Mesenchymal stem cell (in vitro differentiated cells and primary cell): ENCODE results near the gene GPBAR1.

Experiments used
- DNase-seq: peaks from one replicate; pipeline ENCODE4 v3.0.0-alpha.2; 2013
- H2AFZ ChIP-seq: one replicate; pipeline ENCODE4 v1.6.1; 2013; ENCODE audit warnings: low read depth, mild to moderate bottlenecking, control low read depth, inconsistent platforms, low read length, moderate library complexity
- H2AK5ac ChIP-seq: 2 replicates; pipeline ENCODE4 v1.6.1; 2013; ENCODE audit warnings: low read length, moderate library complexity, mild to moderate bottlenecking, inconsistent platforms; ENCODE audit not compliant: severe bottlenecking
- H2BK120ac ChIP-seq: one replicate; pipeline ENCODE4 v1.6.1; 2013; ENCODE audit warnings: low read depth, mild to moderate bottlenecking, inconsistent platforms, low read length, moderate library complexity
- H2BK12ac ChIP-seq, 2 experiments: one replicate each; pipeline ENCODE4 v1.6.1; 2013; ENCODE audit warnings: inconsistent platforms in 2 of 2, low read length in 2 of 2, mild to moderate bottlenecking in 2 of 2, moderate library complexity in 2 of 2, control low read depth in 1 of 2
- H2BK15ac ChIP-seq: one replicate; pipeline ENCODE4 v1.6.1; 2013; ENCODE audit warnings: mild to moderate bottlenecking, low read depth, inconsistent platforms; ENCODE audit not compliant: poor library complexity, severe bottlenecking
- H2BK5ac ChIP-seq: 2 replicates; pipeline ENCODE4 v1.6.1; 2013; ENCODE audit warnings: low read depth, mild to moderate bottlenecking, low read length, control low read depth, inconsistent platforms; ENCODE audit not compliant: poor library complexity, severe bottlenecking
- H3K14ac ChIP-seq, 2 experiments: one replicate each; pipeline ENCODE4 v1.6.1; 2013; ENCODE audit warnings: inconsistent platforms in 2 of 2, low read length in 2 of 2, control low read depth in 1 of 2, mild to moderate bottlenecking in 1 of 2, moderate library complexity in 1 of 2
- H3K18ac ChIP-seq, 2 experiments: one replicate each; pipeline ENCODE4 v1.6.1; 2013; ENCODE audit warnings: inconsistent platforms in 2 of 2, low read length in 2 of 2, control low read depth in 1 of 2, low read depth in 1 of 2, mild to moderate bottlenecking in 1 of 2
- H3K23ac ChIP-seq, 2 experiments: one replicate each; pipeline ENCODE4 v1.6.1; 2013; ENCODE audit warnings: inconsistent platforms in 2 of 2, low read length in 2 of 2, mild to moderate bottlenecking in 2 of 2, moderate library complexity in 2 of 2, control low read depth in 1 of 2
- H3K27ac ChIP-seq: 2 replicates; pipeline ENCODE4 v1.5.1; 2013; ENCODE audit warnings: mild to moderate bottlenecking, moderate library complexity, low read length, control low read depth, inconsistent platforms; ENCODE audit not compliant: poor library complexity, severe bottlenecking
- H3K27me3 ChIP-seq, 2 experiments: 2 replicates each; pipeline versions ENCODE4 v1.6.1 to v1.7.0; 2013; ENCODE audit warnings: low read length in 2 of 2, mild to moderate bottlenecking in 2 of 2, moderate library complexity in 2 of 2, control low read depth in 1 of 2, inconsistent platforms in 1 of 2; ENCODE audit not compliant: control insufficient read depth in 1 of 2, insufficient read depth in 1 of 2
- H3K36me3 ChIP-seq, 2 experiments: 2 replicates each; pipeline versions ENCODE4 v1.6.1 to v1.7.0; 2013; ENCODE audit warnings: low read length in 2 of 2, control low read depth in 1 of 2, inconsistent platforms in 1 of 2, low read depth in 1 of 2, mild to moderate bottlenecking in 1 of 2; ENCODE audit not compliant: insufficient read depth in 2 of 2, control insufficient read depth in 1 of 2
- H3K4ac ChIP-seq, 2 experiments: one replicate each; pipeline ENCODE4 v1.6.1; 2013; ENCODE audit warnings: inconsistent platforms in 2 of 2, low read length in 2 of 2, mild to moderate bottlenecking in 2 of 2, moderate library complexity in 2 of 2, control low read depth in 1 of 2, low read depth in 1 of 2
- H3K4me1 ChIP-seq: 2 replicates; pipeline ENCODE4 v1.6.1; 2013; ENCODE audit warnings: low read depth, low read length, control low read depth; ENCODE audit not compliant: control insufficient read depth, insufficient read depth
- H3K4me2 ChIP-seq: 2 replicates; pipeline ENCODE4 v1.6.1; 2013; ENCODE audit warnings: low read length, mild to moderate bottlenecking, inconsistent platforms; ENCODE audit not compliant: poor library complexity, severe bottlenecking
- H3K4me3 ChIP-seq, 2 experiments: 2 replicates each; pipeline versions ENCODE4 v1.5.1 to v1.7.0; 2013; ENCODE audit warnings: low read length in 2 of 2, mild to moderate bottlenecking in 2 of 2, control low read depth in 1 of 2, low read depth in 1 of 2; ENCODE audit not compliant: insufficient read depth in 1 of 2
- H3K79me1 ChIP-seq: replicated peaks from 2 replicates; pipeline ENCODE4 v1.6.1; 2013; ENCODE audit warnings: mild to moderate bottlenecking, control low read depth, low read length, inconsistent platforms; ENCODE audit not compliant: poor library complexity, severe bottlenecking
- H3K9ac ChIP-seq: 2 replicates; pipeline ENCODE4 v1.7.0; 2013; ENCODE audit warnings: mild to moderate bottlenecking, low read length, moderate library complexity
- H3K9me3 ChIP-seq: 2 replicates; pipeline ENCODE4 v1.7.0; 2013; ENCODE audit warnings: mild to moderate bottlenecking, low read length; ENCODE audit not compliant: control insufficient read depth
- H4K8ac ChIP-seq: one replicate; pipeline ENCODE4 v1.6.1; 2013; ENCODE audit warnings: inconsistent platforms, mild to moderate bottlenecking, low read length, moderate library complexity
- H4K91ac ChIP-seq: one replicate; pipeline ENCODE4 v1.6.1; 2013; ENCODE audit warnings: mild to moderate bottlenecking, low read length, inconsistent platforms
- WGBS: methylation state at CpG from one replicate; pipeline ENCODE4 v1.1.7; 2013; ENCODE audit warnings: mixed read lengths; 5-methylcytosine and 5-hydroxymethylcytosine counted together

Gene GPBAR1

DNA sequence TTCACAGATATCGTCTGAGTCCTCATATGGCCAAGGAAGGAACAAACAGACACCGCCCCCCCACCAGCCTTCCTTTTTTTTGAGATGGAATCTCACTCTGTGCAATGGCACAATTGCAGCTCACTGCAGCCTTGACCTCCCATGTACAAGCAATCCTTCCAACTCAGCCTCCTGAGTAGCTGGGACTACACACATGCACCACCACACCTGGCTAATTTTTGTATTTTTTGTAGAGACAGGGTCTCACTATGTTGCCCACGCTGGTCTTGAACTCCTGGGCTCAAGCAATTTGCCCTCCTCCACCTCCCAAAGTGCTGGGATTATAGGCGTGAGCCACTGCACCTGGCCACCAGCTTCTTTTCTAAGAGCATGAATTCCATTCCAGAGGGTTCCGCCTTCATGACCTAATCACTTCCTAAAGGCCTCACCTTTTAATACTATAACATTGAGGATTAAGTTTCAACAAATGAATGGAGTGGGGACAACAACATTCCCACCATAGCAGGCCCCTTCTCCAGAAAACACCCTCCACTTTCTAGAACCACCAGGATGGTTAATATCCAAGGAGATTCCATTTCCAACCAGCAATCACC lies 33.7 kb downstream of the GPBAR1 start:
- Histone ChIP-seq H3K27me3 (no peaks in the 10 kb centered on the region), H3K4me3 (no peak overlapping the region)
- no peak for DNase-seq

DNA sequence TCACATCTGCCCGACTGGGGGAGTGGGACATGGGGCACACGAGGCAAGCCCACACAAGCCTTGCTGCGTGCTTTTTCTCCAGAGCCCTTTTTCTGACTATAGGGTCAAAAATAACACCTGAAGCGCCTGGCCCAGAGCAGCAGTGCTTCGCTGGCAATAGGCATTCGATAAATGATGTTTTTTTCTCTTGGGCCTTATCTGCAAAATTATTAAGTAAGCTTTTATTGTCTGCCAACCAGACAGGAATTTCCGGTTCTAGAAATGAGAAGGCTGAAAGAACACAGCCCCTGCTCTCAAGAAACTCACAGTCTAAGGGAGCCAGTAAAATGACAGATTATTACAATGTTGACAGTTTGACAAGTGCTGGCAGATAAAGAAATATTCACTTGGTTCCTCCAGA lies 34.2 kb downstream of the GPBAR1 start:
- no peak overlapping the region for H3K23ac ChIP-seq
- H2BK15ac ChIP-seq: peak overlapping the region; percentile 60
- no peak overlapping the region for H4K91ac ChIP-seq
- DNase-seq: no peak
- H4K8ac ChIP-seq: no peak overlapping the region
- H3K4me2 ChIP-seq: no peak overlapping the region
- no peaks in the 10 kb centered on the region for H3K9me3 ChIP-seq
- peaks cover 6% of the 10 kb centered on the region for H3K79me1 ChIP-seq
- H3K14ac ChIP-seq: no peak overlapping the region
- H3K4ac ChIP-seq: no peak overlapping the region
- H3K18ac ChIP-seq: peak overlapping the region in 1 of 2 experiments; percentile 4
- no peak overlapping the region for H3K4me3 ChIP-seq
- H3K27ac ChIP-seq: no peak overlapping the region
- peak overlapping the region in 1 of 2 experiments; percentile 24 for H2BK12ac ChIP-seq
- no peak overlapping the region for H2AK5ac ChIP-seq
- peak overlapping the region; percentile 11 for H2BK120ac ChIP-seq
- H3K36me3 ChIP-seq: no peaks in the 10 kb centered on the region
- 71% methylated on average over 6 of the region's 7 CpGs for WGBS
- H2BK5ac ChIP-seq: no peak overlapping the region
- no peaks in the 10 kb centered on the region for H3K27me3 ChIP-seq
- no peak overlapping the region for H2AFZ ChIP-seq
- no peak overlapping the region for H3K9ac ChIP-seq
- peaks cover 19% of the 10 kb centered on the region for H3K4me1 ChIP-seq

More for the DNA sequence above, 33.7 kb downstream of the GPBAR1 start:
- peak overlapping the region in 1 of 2 experiments; percentile 24 for H2BK12ac ChIP-seq
- no peak overlapping the region for H4K8ac ChIP-seq
- H2BK15ac ChIP-seq: peak overlapping the region; percentile 60
- H2BK5ac ChIP-seq: no peak overlapping the region
- no peak overlapping the region for H4K91ac ChIP-seq
- H3K36me3 ChIP-seq: no peaks in the 10 kb centered on the region
- peaks cover 9% of the 10 kb centered on the region for H3K79me1 ChIP-seq
- no peak overlapping the region for H3K27ac ChIP-seq
- no peak overlapping the region for H3K14ac ChIP-seq
- no peak overlapping the region for H3K18ac ChIP-seq
- no peak overlapping the region for H3K9ac ChIP-seq
- no peak overlapping the region for H3K23ac ChIP-seq
- H2AK5ac ChIP-seq: no peak overlapping the region
- WGBS: 94% methylated on average over 5 of the region's 5 CpGs
- no peaks in the 10 kb centered on the region for H3K9me3 ChIP-seq
- no peak overlapping the region for H3K4ac ChIP-seq
- H3K4me1 ChIP-seq: peaks cover 24% of the 10 kb centered on the region
- no peak overlapping the region for H3K4me2 ChIP-seq
- H2BK120ac ChIP-seq: no peak overlapping the region
- H2AFZ ChIP-seq: no peak overlapping the region

DNA sequence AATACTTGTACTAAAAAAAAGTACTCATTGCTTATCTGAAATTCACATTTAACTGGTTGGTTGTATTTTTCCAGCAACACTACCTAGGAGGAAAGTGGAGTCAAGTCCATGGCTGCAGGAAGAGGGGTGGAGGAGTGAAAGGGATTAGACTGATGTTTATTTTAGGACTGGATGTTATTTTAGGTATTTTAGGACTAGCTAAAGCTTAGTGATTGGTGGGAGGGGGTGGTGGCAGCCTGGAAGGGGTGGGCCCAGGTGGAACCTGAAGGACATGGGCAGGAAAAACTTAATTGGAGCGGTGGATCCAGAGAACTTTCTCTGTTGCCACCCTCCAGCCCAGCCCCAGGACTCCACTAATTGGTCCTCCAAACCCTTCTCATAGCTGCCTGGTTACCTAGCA lies 35.4 kb downstream of the GPBAR1 start:
- Histone ChIP-seq H3K27ac (no peak overlapping the region), H3K4me3 (no peak overlapping the region), H4K8ac (no peak overlapping the region), H3K4me1 (peaks cover 10% of the 10 kb centered on the region), H3K4ac (no peak overlapping the region), H3K4me2 (no peak overlapping the region), H2AFZ (no peak overlapping the region), H2BK5ac (no peak overlapping the region), H3K14ac (no peak overlapping the region), H2AK5ac (no peak overlapping the region), H2BK12ac (no peak overlapping the region), H3K79me1 (peaks cover 3% of the 10 kb centered on the region), H2BK15ac (no peak overlapping the region), H3K27me3 (no peaks in the 10 kb centered on the region), H4K91ac (no peak overlapping the region), H3K9me3 (no peaks in the 10 kb centered on the region), H3K18ac (no peak overlapping the region), H3K23ac (no peak overlapping the region), H2BK120ac (no peak overlapping the region), H3K9ac (no peak overlapping the region), H3K36me3 (no peaks in the 10 kb centered on the region)
- 100% methylated on average over 1 of the region's 1 CpG for WGBS
- DNase-seq: no peak

DNA sequence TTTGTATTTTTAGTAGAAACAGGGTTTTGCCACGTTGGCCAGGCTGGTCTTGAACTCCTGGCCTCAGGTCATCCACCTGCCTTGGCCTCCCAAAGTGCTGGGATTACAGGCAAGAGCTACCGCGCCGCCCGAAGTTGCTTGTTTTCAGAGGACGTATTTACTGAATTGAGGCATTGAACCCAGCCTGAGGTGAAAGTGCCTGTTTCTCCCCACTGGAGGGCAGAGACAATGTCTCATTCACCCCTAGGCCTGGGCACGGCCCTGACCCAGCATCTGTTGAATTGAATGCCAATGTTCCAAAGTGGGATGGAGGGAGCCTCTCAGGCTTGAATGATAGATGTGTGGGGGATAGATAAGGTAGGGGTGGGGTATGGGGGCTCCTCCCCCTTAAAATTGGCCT lies 36.0 kb downstream of the GPBAR1 start:
- no peak overlapping the region for H3K9ac ChIP-seq
- H3K4me3 ChIP-seq: no peak overlapping the region
- no peak overlapping the region for H3K23ac ChIP-seq
- H3K27ac ChIP-seq: no peak overlapping the region
- no peak for DNase-seq
- no peak overlapping the region for H3K4me2 ChIP-seq
- no peak overlapping the region for H2AK5ac ChIP-seq
- peak overlapping the region in 1 of 2 experiments; percentile 72 for H3K18ac ChIP-seq
- H3K4ac ChIP-seq: peak overlapping the region in 1 of 2 experiments; percentile 38
- H3K36me3 ChIP-seq: no peaks in the 10 kb centered on the region
- H3K9me3 ChIP-seq: no peaks in the 10 kb centered on the region
- H3K79me1 ChIP-seq: no peaks in the 10 kb centered on the region
- H3K27me3 ChIP-seq: no peaks in the 10 kb centered on the region
- 95% methylated on average over 7 of the region's 7 CpGs for WGBS
- peak overlapping the region in 1 of 2 experiments; percentile 21 for H2BK12ac ChIP-seq
- peak overlapping the region; percentile 8 for H4K91ac ChIP-seq
- H2AFZ ChIP-seq: no peak overlapping the region
- H3K4me1 ChIP-seq: peaks cover 6% of the 10 kb centered on the region
- no peak overlapping the region for H3K14ac ChIP-seq
- H2BK15ac ChIP-seq: no peak overlapping the region
- no peak overlapping the region for H4K8ac ChIP-seq
- H2BK5ac ChIP-seq: no peak overlapping the region
- H2BK120ac ChIP-seq: no peak overlapping the region
